Activated naive CD4-positive, alpha-beta T cell treated with anti-CD3 and anti-CD28 coated beads, Interleukin-2, amount 50 U/mL, for 72 hours (primary cell): Measurements from ENCODE around the gene DNM1. TPM values are rescaled to one million over a fixed set of nuclear protein-coding genes. Genes with fewer than 3 reads are reported as not detected.
"Not testable (repeated sequence)": the region's sequence is repeated elsewhere in the genome, so short reads cannot be mapped to it uniquely, and the experiment has no call there.

Experiments used
- ATAC-seq, 2 donors: fragments of 150-1000 bp; cut with Tn5 transposase; 2 replicates each; pipeline ENCODE4 v1.10.0; 2021; ENCODE audit warnings: mild to moderate bottlenecking in 2 of 2, moderate library complexity in 2 of 2
- DNase-seq, 2 donors: peaks; one replicate each; pipeline ENCODE4 v3.0.0; 2021 to 2022; ENCODE audit warnings: low spot score in 2 of 2
- H3K27ac Mint-ChIP-seq, 2 donors: one replicate each; pipeline ENCODE4 v1.8.0; 2022; ENCODE audit warnings: mild to moderate bottlenecking in 2 of 2, mixed read lengths in 2 of 2
- H3K36me3 Mint-ChIP-seq, 2 donors: one replicate each; pipeline ENCODE4 v1.8.0; 2022; ENCODE audit warnings: mixed read lengths in 2 of 2
- H3K9me3 Mint-ChIP-seq, 2 donors: one replicate each; pipeline ENCODE4 v1.8.0; 2022; ENCODE audit warnings: mixed read lengths in 2 of 2
- total RNA-seq, 2 donors: library from RNA; stranded (reverse); gene quantifications; one replicate each; pipeline ENCODE4 v1.2.3, GENCODE V29; 2022

DNM1 gene
- total RNA-seq, 2 donors from 2014 or later: 1.6 to 5.1 TPM

GRCh38 chr9:128169492-128169891 is 33.7 kb upstream of the DNM1 start:
- peak overlapping the region; percentile 18 to 82 for H3K27ac Mint-ChIP-seq
- DNase-seq (no peak), ATAC-seq (no peak)
- no peaks in the 10 kb centered on the region for H3K36me3 Mint-ChIP-seq
- H3K9me3 Mint-ChIP-seq: no peaks in the 10 kb centered on the region

- ATAC-seq (no peak), DNase-seq (no peak)
- Mint-ChIP-seq H3K27ac (peak overlapping the region in 1 of 2 donors; percentile 18), H3K36me3 (no peaks in the 10 kb centered on the region), H3K9me3 (no peaks in the 10 kb centered on the region)
These were observed 33.3 kb upstream of the DNM1 start for GRCh38 chr9:128169925-128170324.

- Mint-ChIP-seq H3K36me3 (peaks cover 4 to 11% of the 10 kb centered on the region in 2 donors), H3K27ac (no peak overlapping the region), H3K9me3 (no peaks in the 10 kb centered on the region)
- ATAC-seq (no peak), DNase-seq (no peak)
These were observed 29.1 kb upstream of the DNM1 start for GRCh38 chr9:128174062-128174461.

GRCh38 chr9:128175102-128175563 is 28.0 kb upstream of the DNM1 start:
- Mint-ChIP-seq H3K27ac (peak overlapping the region in 1 of 2 donors; percentile 65), H3K9me3 (no peaks in the 10 kb centered on the region), H3K36me3 (peaks cover 7 to 22% of the 10 kb centered on the region in 2 donors)
- ATAC-seq (no peak), DNase-seq (no peak)

- Mint-ChIP-seq H3K27ac (peak overlapping the region in 1 of 2 donors; percentile 65), H3K9me3 (no peaks in the 10 kb centered on the region), H3K36me3 (peaks cover 7 to 28% of the 10 kb centered on the region in 2 donors)
- ATAC-seq (no peak), DNase-seq (no peak)
These were observed 27.5 kb upstream of the DNM1 start for GRCh38 chr9:128175726-128176125.

- DNase-seq: no peak
- Mint-ChIP-seq H3K36me3 (peaks cover 7 to 28% of the 10 kb centered on the region in 2 donors), H3K9me3 (no peaks in the 10 kb centered on the region), H3K27ac (no peak overlapping the region)
- no peak for ATAC-seq
These were observed 24.3 kb upstream of the DNM1 start for GRCh38 chr9:128178806-128179431.

GRCh38 chr9:128180001-128180400 is 23.2 kb upstream of the DNM1 start:
- Mint-ChIP-seq H3K27ac (no peak overlapping the region), H3K9me3 (no peaks in the 10 kb centered on the region), H3K36me3 (peaks cover 7 to 28% of the 10 kb centered on the region in 2 donors)
- ATAC-seq: no peak
- DNase-seq: no peak

GRCh38 chr9:128180447-128180846 is 22.7 kb upstream of the DNM1 start:
- Mint-ChIP-seq H3K36me3 (peaks cover 7 to 28% of the 10 kb centered on the region in 2 donors), H3K27ac (no peak overlapping the region), H3K9me3 (no peaks in the 10 kb centered on the region)
- no peak for ATAC-seq
- DNase-seq: no peak

GRCh38 chr9:128181480-128181879 is 21.7 kb upstream of the DNM1 start:
- H3K27ac Mint-ChIP-seq, ATAC-seq, DNase-seq, H3K9me3 Mint-ChIP-seq: not testable (repeated sequence)
- peaks cover 7 to 28% of the 10 kb centered on the region in 2 donors for H3K36me3 Mint-ChIP-seq

- DNase-seq (no peak), ATAC-seq (no peak)
- H3K36me3 Mint-ChIP-seq: peaks cover 7 to 27% of the 10 kb centered on the region in 2 donors
- H3K27ac Mint-ChIP-seq: peak overlapping the region in 1 of 2 donors; percentile 84
- no peaks in the 10 kb centered on the region for H3K9me3 Mint-ChIP-seq
These were observed 20.1 kb upstream of the DNM1 start for GRCh38 chr9:128182893-128183588.

GRCh38 chr9:128185979-128186965 is 16.9 kb upstream of the DNM1 start:
- DNase-seq: no peak
- Mint-ChIP-seq H3K27ac (no peak overlapping the region), H3K9me3 (no peaks in the 10 kb centered on the region), H3K36me3 (peaks cover 5 to 8% of the 10 kb centered on the region in 2 donors)
- no peak for ATAC-seq

GRCh38 chr9:128187361-128187760 is 15.8 kb upstream of the DNM1 start:
- no peak for ATAC-seq
- Mint-ChIP-seq H3K9me3 (no peaks in the 10 kb centered on the region), H3K27ac (no peak overlapping the region), H3K36me3 (peaks cover 5 to 8% of the 10 kb centered on the region in 2 donors)
- DNase-seq: no peak

- Mint-ChIP-seq H3K36me3 (peaks cover 5 to 8% of the 10 kb centered on the region in 2 donors), H3K9me3 (no peaks in the 10 kb centered on the region), H3K27ac (no peak overlapping the region)
- DNase-seq (no peak), ATAC-seq (no peak)
These were observed 15.0 kb upstream of the DNM1 start for GRCh38 chr9:128188209-128188608.

- H3K36me3 Mint-ChIP-seq: peaks cover 5 to 8% of the 10 kb centered on the region in 2 donors
- DNase-seq (no peak), ATAC-seq (no peak)
- H3K27ac Mint-ChIP-seq: peak overlapping the region; percentile 52 to 95
- no peaks in the 10 kb centered on the region for H3K9me3 Mint-ChIP-seq
These were observed 13.2 kb upstream of the DNM1 start for GRCh38 chr9:128190013-128190412.

- H3K36me3 Mint-ChIP-seq: peaks cover 5 to 8% of the 10 kb centered on the region in 2 donors
- H3K9me3 Mint-ChIP-seq: no peaks in the 10 kb centered on the region
- H3K27ac Mint-ChIP-seq: peak overlapping the region; percentile 95 to 98
- ATAC-seq (peak; percentile 49 to 57), DNase-seq (no peak)
These were observed 12.4 kb upstream of the DNM1 start for GRCh38 chr9:128190516-128191405.
